Cardiac muscle cell (in vitro differentiated cells and primary cell): ENCODE measurements around the gene ZIC4. TPM values are rescaled to one million over a fixed set of nuclear protein-coding genes. Genes with fewer than 3 reads are reported as not detected.

ENCODE experiments used
- DNase-seq, 2 donors: peaks; one replicate each; pipeline versions ENCODE4 v3.0.0 to v3.0.0-alpha.2; 2010 to 2017; ENCODE audit warnings: low read depth in 1 of 2, low spot score in 1 of 2
- H3K27ac ChIP-seq: fragments of 200-600 bp; sonication (generic); 2 replicates; pipeline ENCODE4 v1.5.1; 2016
- H3K27me3 ChIP-seq: fragments of 200-600 bp; sonication (generic); 2 replicates; pipeline ENCODE4 v1.6.0; 2016; ENCODE audit warnings: control low read depth
- H3K36me3 ChIP-seq: fragments of 200-600 bp; sonication (generic); 2 replicates; pipeline ENCODE4 v1.5.1; 2016; ENCODE audit warnings: control low read depth
- H3K4me1 ChIP-seq: fragments of 200-600 bp; sonication (generic); 2 replicates; pipeline ENCODE4 v1.8.1; 2017; ENCODE audit warnings: low read depth, mild to moderate bottlenecking, mixed run types
- H3K4me3 ChIP-seq: fragments of 200-600 bp; sonication (generic); 2 replicates; pipeline ENCODE4 v1.5.1; 2016; ENCODE audit warnings: mild to moderate bottlenecking
- H3K9me3 ChIP-seq: fragments of 200-600 bp; sonication (generic); 2 replicates; pipeline ENCODE4 v1.5.1; 2017; ENCODE audit warnings: low read depth, mild to moderate bottlenecking, control low read depth
- CTCF ChIP-seq: IDR thresholded peaks from 2 replicates; pipeline ENCODE4 v1.5.1; 2012; ENCODE audit warnings: low read depth, mild to moderate bottlenecking, low read length
- polyA plus RNA-seq: library from polyadenylated mRNA; unstranded; fragments of >200 nt; fragmentation: Nextera tagmentation; extraction: Ambion mirVana; gene quantifications from 2 replicates; pipeline ENCODE4 v1.2.1, GENCODE V29; 2016
- total RNA-seq: library from RNA; depleted of rRNA; stranded (reverse); fragments of >200 nt; gene quantifications from 2 replicates; pipeline ENCODE4 v1.2.3, GENCODE V29; 2016

Gene ZIC4
- total and polyA plus RNA-seq, 2 experiments from 2014 or later, result not detected

- Histone ChIP-seq H3K9me3 (no peaks in the 10 kb centered on the region), H3K4me1 (no peaks in the 10 kb centered on the region), H3K27ac (no peak overlapping the region), H3K36me3 (no peaks in the 10 kb centered on the region), H3K27me3 (peaks cover 100% of the 10 kb centered on the region), H3K4me3 (peak overlapping the region; percentile 9)
- TF ChIP-seq CTCF, result no peak
- DNase-seq, result no peak
Measured at GRCh38 chr3:147420353-147421183, 14.2 kb upstream of the ZIC4 start.

DNA sequence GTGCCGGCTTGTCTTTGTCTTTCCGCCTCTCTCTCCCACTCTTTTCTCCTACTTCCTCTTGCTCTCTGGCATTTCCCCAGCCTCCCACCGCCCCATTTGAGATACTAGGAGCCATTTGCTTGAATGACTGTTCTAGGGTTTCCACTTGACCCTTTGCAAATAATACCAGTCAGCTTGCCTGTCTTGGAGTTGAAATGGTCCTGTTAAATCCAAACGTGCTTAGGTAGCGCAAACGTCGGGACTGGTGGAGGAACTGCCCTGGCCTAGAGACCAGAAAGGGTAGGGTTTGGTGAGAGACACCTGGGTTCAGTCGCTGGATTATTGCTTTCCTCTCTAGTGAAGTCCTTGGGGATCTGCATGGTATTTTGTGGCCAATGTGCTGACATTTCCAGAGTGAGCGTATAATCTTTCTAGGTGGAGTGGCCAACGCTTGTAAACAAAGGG is 13.5 kb upstream of the ZIC4 start:
- no peak for DNase-seq
- Histone ChIP-seq H3K4me3 (no peak overlapping the region), H3K27me3 (peaks cover 100% of the 10 kb centered on the region), H3K4me1 (no peaks in the 10 kb centered on the region), H3K9me3 (no peaks in the 10 kb centered on the region), H3K27ac (no peak overlapping the region), H3K36me3 (no peaks in the 10 kb centered on the region)
- TF ChIP-seq CTCF, result no peak

- Histone ChIP-seq H3K27ac (no peak overlapping the region), H3K27me3 (peaks cover 100% of the 10 kb centered on the region), H3K4me1 (no peaks in the 10 kb centered on the region), H3K9me3 (no peaks in the 10 kb centered on the region), H3K36me3 (no peaks in the 10 kb centered on the region), H3K4me3 (peak overlapping the region; percentile 25)
- TF ChIP-seq CTCF, result no peak
- DNase-seq, result peak; percentile 57 to 85
Measured at GRCh38 chr3:147418808-147419701, 12.7 kb upstream of the ZIC4 start.

- Histone ChIP-seq H3K36me3 (no peaks in the 10 kb centered on the region), H3K27ac (no peak overlapping the region), H3K4me3 (peak overlapping the region; percentile 25), H3K27me3 (peaks cover 100% of the 10 kb centered on the region), H3K4me1 (no peaks in the 10 kb centered on the region), H3K9me3 (no peaks in the 10 kb centered on the region)
- DNase-seq, result no peak
- TF ChIP-seq CTCF, result no peak
Measured at GRCh38 chr3:147418371-147418781, 12.0 kb upstream of the ZIC4 start.

DNA sequence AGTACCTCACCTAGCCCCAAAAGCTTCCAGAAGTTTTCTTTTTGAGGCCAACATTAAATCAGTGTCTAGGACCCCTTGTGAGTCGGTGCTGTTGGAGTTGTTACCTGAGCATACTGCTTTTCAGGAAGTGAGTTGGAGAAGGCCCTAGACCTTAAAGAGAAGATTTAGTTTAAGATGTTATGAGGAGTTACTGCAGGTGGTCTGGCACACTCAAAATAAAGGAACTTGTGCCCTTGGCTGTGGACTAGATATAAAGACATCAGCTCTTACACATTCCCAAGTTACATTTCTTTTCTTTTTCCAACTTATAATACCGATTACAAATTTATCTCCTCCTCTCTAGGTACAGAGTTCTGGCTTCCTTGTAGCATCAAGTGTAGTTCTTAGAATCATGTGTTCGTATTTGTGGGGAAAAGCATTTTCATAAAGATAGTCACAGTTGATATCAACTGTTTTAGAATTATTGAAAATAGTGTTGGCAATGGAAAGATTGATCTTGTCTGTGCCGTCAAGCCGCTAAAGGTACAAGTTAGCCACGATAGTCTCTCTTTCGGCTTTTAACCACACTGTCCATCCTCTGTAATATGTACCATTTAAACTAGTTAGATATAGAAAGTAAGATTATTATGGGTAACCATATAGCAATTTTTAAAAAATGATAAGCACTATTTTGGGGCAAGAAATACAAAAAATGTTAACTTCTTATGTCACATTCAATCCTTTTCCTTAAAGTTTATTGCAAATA is 11.4 kb upstream of the ZIC4 start:
- no peak for DNase-seq
- H3K9me3 ChIP-seq, result no peaks in the 10 kb centered on the region
- H3K4me1 ChIP-seq, result no peaks in the 10 kb centered on the region
- H3K4me3 ChIP-seq, result no peak overlapping the region
- H3K27ac ChIP-seq, result no peak overlapping the region
- no peaks in the 10 kb centered on the region for H3K36me3 ChIP-seq
- peaks cover 100% of the 10 kb centered on the region for H3K27me3 ChIP-seq
- TF ChIP-seq CTCF, result no peak
